Testis (tissue), 3 donors: ENCODE results near the gene BCAS3. TPM values are rescaled to one million over a fixed set of nuclear protein-coding genes. Genes with fewer than 3 reads are reported as not detected.

ENCODE experiments used
- DNase-seq: peaks from one replicate; pipeline ENCODE4 v3.0.0-alpha.2; 2019
- H3K27ac ChIP-seq, 2 donors: fragments of 200-600 bp; sonication (generic); one replicate each; pipeline ENCODE4 v1.5.1; 2019
- H3K27me3 ChIP-seq: fragments of 200-600 bp; sonication (generic); one replicate; pipeline ENCODE4 v1.5.1; 2019
- H3K36me3 ChIP-seq: fragments of 200-600 bp; sonication (generic); one replicate; pipeline ENCODE4 v1.5.1; 2017; ENCODE audit warnings: low read depth; ENCODE audit errors: missing control alignments
- H3K4me1 ChIP-seq: fragments of 200-600 bp; sonication (generic); one replicate; pipeline ENCODE4 v1.5.1; 2019
- H3K4me3 ChIP-seq, 2 donors: fragments of 200-600 bp; sonication (generic); one replicate each; pipeline ENCODE4 v1.5.1; 2017 to 2019
- H3K9me3 ChIP-seq: fragments of 200-600 bp; sonication (generic); one replicate; pipeline ENCODE4 v1.5.1; 2017
- POLR2A ChIP-seq: fragments of 450-650 bp; IDR thresholded peaks from one replicate; pipeline ENCODE4 v1.6.1; 2017; ENCODE audit warnings: antibody characterized with exemption, mild to moderate bottlenecking, moderate library complexity
- WGBS, 2 donors: methylation state at CpG; one replicate each; pipeline ENCODE4 v1.1.5; 2018; 5-methylcytosine and 5-hydroxymethylcytosine counted together
- intact Hi-C: fragments of 100-400 bp; cut with DNase I; formaldehyde crosslinking; loops from one replicate; pipeline ENCODE4 v1.15.1; 2023; ENCODE audit warnings: low total_unique reads
- polyA plus RNA-seq: library from polyadenylated mRNA; stranded (reverse); fragments of 350-450 nt; fragmentation: Illumina TruSeq; extraction: RNeasy Lipid Tissue Mini Kit (QIAGEN cat#74804); gene quantifications from one replicate; pipeline ENCODE4 v1.2.3, GENCODE V29; 2014; ENCODE audit warnings: low read depth, low replicate concordance; ENCODE audit not compliant: insufficient read depth
- total RNA-seq, 2 donors: library from RNA; depleted of rRNA; stranded (reverse); fragments of >200 nt; gene quantifications; one replicate each; pipeline ENCODE4 v1.2.3, GENCODE V29; 2016
- TF ChIP-seq, protein P1 (sequence below), 3 experiments: fragments of 450-650 bp in 2 of 3; fragments of 200-600 bp in 1 of 3; sonication (generic) in 1 of 3; IDR thresholded peaks; one replicate each; pipeline ENCODE4 v1.5.1; 2016 to 2019; ENCODE audit warnings: antibody characterized with exemption in 3 of 3, mild to moderate bottlenecking in 2 of 3, moderate library complexity in 1 of 3

BCAS3 gene
- total and polyA plus RNA-seq, 3 donors from 2014 or later, result 54.8 to 96.7 (median 73.0) TPM

DNA sequence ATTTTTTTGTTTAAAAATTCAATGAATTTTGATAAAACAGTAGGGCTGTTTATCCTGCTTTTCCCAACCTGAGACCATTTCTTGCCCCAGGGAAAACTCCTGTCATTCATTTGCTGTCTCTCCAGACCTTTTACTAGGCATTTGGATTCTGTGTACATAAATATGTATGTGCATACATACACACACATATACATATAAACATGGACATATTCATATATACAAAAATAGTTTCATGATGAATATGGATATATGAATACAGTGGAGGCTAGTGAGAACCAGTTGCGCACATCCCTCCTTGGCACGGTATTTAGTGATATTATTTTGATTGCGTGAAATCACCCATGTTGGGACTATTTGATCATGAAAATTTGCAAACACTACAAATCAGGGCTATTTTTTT is 269.9 kb downstream of the BCAS3 start:
- Histone ChIP-seq H3K4me1 (no peaks in the 10 kb centered on the region), H3K4me3 (no peak overlapping the region), H3K36me3 (no peaks in the 10 kb centered on the region), H3K27me3 (no peaks in the 10 kb centered on the region), H3K9me3 (no peaks in the 10 kb centered on the region), H3K27ac (no peak overlapping the region)
- no peak for DNase-seq
- WGBS, 2 donors, result 95 to 98% methylated on average over 3 of the region's 3 CpGs
- TF ChIP-seq POLR2A, result no peak
- TF ChIP-seq, protein P1, sequence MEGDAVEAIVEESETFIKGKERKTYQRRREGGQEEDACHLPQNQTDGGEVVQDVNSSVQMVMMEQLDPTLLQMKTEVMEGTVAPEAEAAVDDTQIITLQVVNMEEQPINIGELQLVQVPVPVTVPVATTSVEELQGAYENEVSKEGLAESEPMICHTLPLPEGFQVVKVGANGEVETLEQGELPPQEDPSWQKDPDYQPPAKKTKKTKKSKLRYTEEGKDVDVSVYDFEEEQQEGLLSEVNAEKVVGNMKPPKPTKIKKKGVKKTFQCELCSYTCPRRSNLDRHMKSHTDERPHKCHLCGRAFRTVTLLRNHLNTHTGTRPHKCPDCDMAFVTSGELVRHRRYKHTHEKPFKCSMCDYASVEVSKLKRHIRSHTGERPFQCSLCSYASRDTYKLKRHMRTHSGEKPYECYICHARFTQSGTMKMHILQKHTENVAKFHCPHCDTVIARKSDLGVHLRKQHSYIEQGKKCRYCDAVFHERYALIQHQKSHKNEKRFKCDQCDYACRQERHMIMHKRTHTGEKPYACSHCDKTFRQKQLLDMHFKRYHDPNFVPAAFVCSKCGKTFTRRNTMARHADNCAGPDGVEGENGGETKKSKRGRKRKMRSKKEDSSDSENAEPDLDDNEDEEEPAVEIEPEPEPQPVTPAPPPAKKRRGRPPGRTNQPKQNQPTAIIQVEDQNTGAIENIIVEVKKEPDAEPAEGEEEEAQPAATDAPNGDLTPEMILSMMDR (IDR thresholded peaks at IDR 0.05), result no peak
- intact Hi-C loops, result no loop called here

DNA sequence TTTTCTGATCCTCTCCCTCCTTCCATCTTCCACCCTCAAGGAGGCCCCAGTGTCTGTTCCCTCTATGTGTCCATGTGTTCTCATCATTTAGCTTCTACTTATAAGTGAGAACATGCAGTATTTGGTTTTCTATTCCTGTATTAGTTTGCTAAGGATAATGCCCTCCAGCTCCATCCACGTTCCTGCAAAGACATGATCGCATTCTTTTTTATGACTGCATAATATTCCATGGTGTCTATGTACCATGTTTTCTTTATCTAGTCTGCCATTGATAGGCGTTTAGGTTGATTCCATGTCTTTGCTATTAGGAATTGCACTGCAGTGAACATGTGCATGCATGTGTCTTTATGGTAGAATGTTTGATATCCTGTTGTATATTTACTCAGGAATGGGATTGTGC is 275.1 kb downstream of the BCAS3 start:
- no peak overlapping the region for H3K27ac ChIP-seq
- H3K36me3 ChIP-seq, result no peaks in the 10 kb centered on the region
- no peaks in the 10 kb centered on the region for H3K4me1 ChIP-seq
- intact Hi-C loops, result no loop called here
- no peak for DNase-seq
- H3K4me3 ChIP-seq, result no peak overlapping the region
- H3K9me3 ChIP-seq, result no peaks in the 10 kb centered on the region
- no peak for TF ChIP-seq POLR2A
- TF ChIP-seq, protein P1 (IDR thresholded peaks at IDR 0.05), result no peak
- WGBS, 2 donors, result 97 to 100% methylated on average over 3 of the region's 3 CpGs
- no peaks in the 10 kb centered on the region for H3K27me3 ChIP-seq

GRCh38 chr17:60959011-60959410 is 281.4 kb downstream of the BCAS3 start:
- no peaks in the 10 kb centered on the region for H3K9me3 ChIP-seq

DNA sequence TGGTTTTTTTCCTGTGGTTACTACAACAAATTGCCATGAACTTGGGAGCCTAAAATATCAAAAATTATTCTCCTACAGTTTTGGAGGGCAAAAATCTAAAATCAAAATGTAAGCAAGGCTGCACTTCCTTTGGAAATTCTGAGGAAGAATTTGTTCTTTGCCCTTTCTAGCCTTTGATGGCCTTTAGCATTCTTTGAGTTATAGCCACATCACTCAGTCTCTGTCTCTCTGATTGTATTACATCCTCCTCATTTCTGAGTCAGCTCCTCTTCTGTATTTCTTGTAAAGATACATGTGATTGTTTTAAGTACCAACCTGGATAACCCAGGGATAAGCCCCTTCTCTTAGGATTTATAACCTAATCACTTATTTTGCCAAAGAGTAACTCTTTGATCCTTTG is 282.0 kb downstream of the BCAS3 start:
- DNase-seq, result no peak
- Histone ChIP-seq H3K9me3 (no peaks in the 10 kb centered on the region), H3K4me3 (no peak overlapping the region), H3K27me3 (no peaks in the 10 kb centered on the region), H3K27ac (no peak overlapping the region), H3K36me3 (no peaks in the 10 kb centered on the region), H3K4me1 (no peaks in the 10 kb centered on the region)
- intact Hi-C loops, result no loop called here
- no peak for TF ChIP-seq POLR2A
- TF ChIP-seq, protein P1 (IDR thresholded peaks at IDR 0.05), result no peak

More at GRCh38 chr17:60959011-60959410, 281.4 kb downstream of the BCAS3 start:
- Histone ChIP-seq H3K27ac (no peak overlapping the region), H3K4me3 (no peak overlapping the region), H3K36me3 (no peaks in the 10 kb centered on the region), H3K27me3 (no peaks in the 10 kb centered on the region), H3K4me1 (no peaks in the 10 kb centered on the region)
- no peak for DNase-seq
- TF ChIP-seq, protein P1 (IDR thresholded peaks at IDR 0.05), result no peak
- TF ChIP-seq POLR2A, result no peak
- intact Hi-C loops, result no loop called here
- 78 to 91% methylated on average over 2 of the region's 2 CpGs for WGBS, 2 donors

- no peak for TF ChIP-seq POLR2A
- TF ChIP-seq, protein P1 (IDR thresholded peaks at IDR 0.05), result no peak
- no peak overlapping the region for H3K27ac ChIP-seq
- no peak overlapping the region for H3K4me3 ChIP-seq
- no peaks in the 10 kb centered on the region for H3K27me3 ChIP-seq
- no peaks in the 10 kb centered on the region for H3K36me3 ChIP-seq
- H3K9me3 ChIP-seq, result no peaks in the 10 kb centered on the region
- 93 to 100% methylated on average over 3 of the region's 3 CpGs for WGBS, 2 donors
- no peak for DNase-seq
- H3K4me1 ChIP-seq, result no peaks in the 10 kb centered on the region
- intact Hi-C loops, result no loop called here
Measured at GRCh38 chr17:60960398-60961065, 282.9 kb downstream of the BCAS3 start.
